SU-DHL-6 (cell line): Measurements from ENCODE around the gene PPP1R3A.

ENCODE experiments used
- H2AFZ ChIP-seq: fragments of 200-600 bp; sonication (generic); 2 replicates; pipeline ENCODE4 v1.6.1; 2014; ENCODE audit warnings: low read depth, mild to moderate bottlenecking, moderate library complexity, mixed read lengths, antibody characterized with exemption, low read length; ENCODE audit not compliant: severe bottlenecking
- H3F3A ChIP-seq: fragments of 200-600 bp; shearing (Covaris generic); 2 replicates; pipeline ENCODE4 v1.6.0; 2016; ENCODE audit warnings: antibody characterized with exemption, mild to moderate bottlenecking; ENCODE audit not compliant: insufficient read depth
- H3K27ac ChIP-seq: fragments of 200-600 bp; sonication (generic); 2 replicates; pipeline ENCODE4 v1.5.1; 2016; ENCODE audit warnings: low read depth, mild to moderate bottlenecking, low read length, moderate library complexity, mixed read lengths
- H3K27me3 ChIP-seq: fragments of 200-600 bp; sonication (generic), shearing (Covaris generic); 2 replicates; pipeline ENCODE4 v1.6.0; 2014; ENCODE audit warnings: mild to moderate bottlenecking, low read length
- H3K36me3 ChIP-seq: fragments of 200-600 bp; sonication (generic); 2 replicates; pipeline ENCODE4 v1.6.1; 2014; ENCODE audit warnings: mild to moderate bottlenecking, low read length, mixed read lengths
- H3K4me2 ChIP-seq: fragments of 300-600, 200-600 bp; shearing (Covaris generic), sonication (generic); 2 replicates; pipeline ENCODE4 v1.6.0; 2014; ENCODE audit warnings: low read length, low read depth, mild to moderate bottlenecking; ENCODE audit not compliant: poor library complexity, severe bottlenecking
- H3K4me3 ChIP-seq: fragments of 200-600 bp; sonication (generic); 2 replicates; pipeline ENCODE4 v1.5.1; 2014; ENCODE audit warnings: antibody characterized with exemption, low read length, mild to moderate bottlenecking, mixed read lengths; ENCODE audit not compliant: insufficient read depth, poor library complexity, severe bottlenecking
- H3K79me2 ChIP-seq: fragments of 200-600 bp; sonication (generic); 2 replicates; pipeline ENCODE4 v1.6.1; 2014; ENCODE audit warnings: mild to moderate bottlenecking, low read length, moderate library complexity; ENCODE audit not compliant: insufficient read depth
- H3K9ac ChIP-seq: fragments of 200-600 bp; sonication (generic); 2 replicates; pipeline ENCODE4 v1.7.0; 2014; ENCODE audit warnings: mild to moderate bottlenecking, low read length
- H3K9me2 ChIP-seq: fragments of 200-600 bp; sonication (generic); replicated peaks from 2 replicates; pipeline ENCODE4 v1.6.1; 2014; ENCODE audit warnings: low read length; ENCODE audit not compliant: insufficient read depth
- H3K9me3 ChIP-seq: fragments of 200-600 bp; sonication (generic); 2 replicates; pipeline ENCODE4 v1.6.1; 2014; ENCODE audit warnings: low read length, mixed read lengths; ENCODE audit not compliant: insufficient read depth
- H4K20me1 ChIP-seq: fragments of 200-600 bp; sonication (generic); 2 replicates; pipeline ENCODE4 v1.6.1; 2014; ENCODE audit warnings: low read depth, mild to moderate bottlenecking, antibody characterized with exemption, low read length, moderate library complexity, mixed read lengths
- CTCF ChIP-seq: fragments of 200-600 bp; sonication (generic); IDR thresholded peaks from one replicate; pipeline ENCODE4 v1.5.1; 2017; ENCODE audit warnings: antibody characterized with exemption, mild to moderate bottlenecking, low read length, moderate library complexity; ENCODE audit not compliant: insufficient read depth, poor library complexity, severe bottlenecking
- EZH2phosphoT487 ChIP-seq: fragments of 200-600 bp; sonication (generic), shearing (Covaris generic); conservative IDR thresholded peaks from 2 replicates; pipeline ENCODE4 v1.6.1; 2018; ENCODE audit warnings: mild to moderate bottlenecking, antibody characterized with exemption, low read length, moderate library complexity, mixed read lengths

PPP1R3A gene

GRCh38 chr7:113890331-113891030 is 28.3 kb downstream of the PPP1R3A start:
- H3K4me3 ChIP-seq: no peak overlapping the region
- no peak overlapping the region for H2AFZ ChIP-seq
- H3K9ac ChIP-seq: no peak overlapping the region
- H3K79me2 ChIP-seq: no peaks in the 10 kb centered on the region
- H3K9me3 ChIP-seq: no peaks in the 10 kb centered on the region
- no peaks in the 10 kb centered on the region for H3F3A ChIP-seq
- no peaks in the 10 kb centered on the region for H3K36me3 ChIP-seq
- H3K4me2 ChIP-seq: no peak overlapping the region
- H4K20me1 ChIP-seq: no peaks in the 10 kb centered on the region
- no peaks in the 10 kb centered on the region for H3K9me2 ChIP-seq
- TF ChIP-seq CTCF: no peak
- TF ChIP-seq EZH2phosphoT487: no peak
- no peaks in the 10 kb centered on the region for H3K27me3 ChIP-seq
- H3K27ac ChIP-seq: no peak overlapping the region

DNA sequence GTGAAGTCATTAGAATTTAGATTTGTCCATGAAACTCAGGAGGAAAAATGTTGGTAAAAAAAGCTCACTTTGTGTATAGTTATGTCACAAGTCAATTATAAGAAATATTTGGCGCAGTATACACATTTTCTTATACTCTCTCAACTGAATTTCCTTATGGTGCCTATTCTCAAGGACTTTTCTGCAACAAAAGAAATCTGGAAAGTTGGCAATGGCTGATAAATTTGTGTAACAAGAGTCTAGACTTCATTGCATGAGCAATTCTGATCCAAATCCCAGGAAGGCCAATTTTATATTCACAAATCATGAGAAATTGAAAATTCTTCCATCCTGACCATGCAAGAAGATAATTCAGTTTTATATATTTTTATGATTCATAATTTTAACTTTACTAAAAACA is 35.7 kb downstream of the PPP1R3A start:
- no peak overlapping the region for H3K4me3 ChIP-seq
- H4K20me1 ChIP-seq: no peaks in the 10 kb centered on the region
- H3K79me2 ChIP-seq: no peaks in the 10 kb centered on the region
- no peaks in the 10 kb centered on the region for H3K36me3 ChIP-seq
- H3K27me3 ChIP-seq: no peaks in the 10 kb centered on the region
- no peak overlapping the region for H2AFZ ChIP-seq
- TF ChIP-seq CTCF: no peak
- TF ChIP-seq EZH2phosphoT487: no peak
- no peak overlapping the region for H3K27ac ChIP-seq
- no peak overlapping the region for H3K9ac ChIP-seq
- H3K9me2 ChIP-seq: no peaks in the 10 kb centered on the region
- H3K9me3 ChIP-seq: no peaks in the 10 kb centered on the region
- H3K4me2 ChIP-seq: no peak overlapping the region
- no peaks in the 10 kb centered on the region for H3F3A ChIP-seq

GRCh38 chr7:113880559-113880958 is 38.2 kb downstream of the PPP1R3A start:
- Histone ChIP-seq H3K27me3 (no peaks in the 10 kb centered on the region), H3K9me3 (no peaks in the 10 kb centered on the region), H4K20me1 (no peaks in the 10 kb centered on the region), H3K79me2 (no peaks in the 10 kb centered on the region), H3K4me2 (no peak overlapping the region), H3K36me3 (no peaks in the 10 kb centered on the region), H2AFZ (no peak overlapping the region), H3K9ac (no peak overlapping the region), H3K27ac (no peak overlapping the region), H3F3A (no peaks in the 10 kb centered on the region), H3K4me3 (no peak overlapping the region), H3K9me2 (no peaks in the 10 kb centered on the region)
- TF ChIP-seq CTCF (no peak), EZH2phosphoT487 (no peak)
